Trophoblast cell (in vitro differentiated cells and primary cell): ENCODE data around the gene VAT1L.

ENCODE experiments used
- DNase-seq, 2 donors: peaks; one replicate each; pipeline ENCODE4 v3.0.0-alpha.2; 2016
- H2AFZ ChIP-seq: 2 replicates; pipeline ENCODE4 v1.6.1; 2013; ENCODE audit warnings: low read length, moderate library complexity, mild to moderate bottlenecking; ENCODE audit not compliant: insufficient read depth, poor library complexity
- H2AK5ac ChIP-seq: 2 replicates; pipeline ENCODE4 v1.6.1; 2013; ENCODE audit warnings: mild to moderate bottlenecking, low read length
- H2BK120ac ChIP-seq: 2 replicates; pipeline ENCODE4 v1.6.1; 2013; ENCODE audit warnings: low read length, mild to moderate bottlenecking, moderate library complexity; ENCODE audit not compliant: insufficient read depth, poor library complexity
- H2BK12ac ChIP-seq: 2 replicates; pipeline ENCODE4 v1.6.1; 2013; ENCODE audit warnings: mild to moderate bottlenecking, low read length, moderate library complexity
- H2BK5ac ChIP-seq: 2 replicates; pipeline ENCODE4 v1.6.1; 2013; ENCODE audit warnings: low read length, low read depth, moderate library complexity, mild to moderate bottlenecking; ENCODE audit not compliant: poor library complexity
- H3K14ac ChIP-seq: 2 replicates; pipeline ENCODE4 v1.6.1; 2013; ENCODE audit warnings: mild to moderate bottlenecking, low read length
- H3K18ac ChIP-seq: 2 replicates; pipeline ENCODE4 v1.6.1; 2013; ENCODE audit warnings: mild to moderate bottlenecking, low read length
- H3K23ac ChIP-seq: 2 replicates; pipeline ENCODE4 v1.6.1; 2013; ENCODE audit warnings: low read length
- H3K27ac ChIP-seq: 2 replicates; pipeline ENCODE4 v1.5.1; 2013; ENCODE audit warnings: low read depth, mild to moderate bottlenecking, inconsistent platforms, low read length, moderate library complexity
- H3K27me3 ChIP-seq: 2 replicates; pipeline ENCODE4 v1.6.1; 2013; ENCODE audit warnings: inconsistent platforms, mild to moderate bottlenecking, low read length, moderate library complexity; ENCODE audit not compliant: insufficient read depth
- H3K36me3 ChIP-seq, 2 experiments: 1 replicate in 1 of 2; 2 replicates in 1 of 2; pipeline ENCODE4 v1.6.1; 2013; ENCODE audit warnings: low read length in 2 of 2, mild to moderate bottlenecking in 2 of 2, moderate library complexity in 1 of 2; ENCODE audit not compliant: insufficient read depth in 2 of 2, control insufficient read depth in 1 of 2
- H3K4ac ChIP-seq: 2 replicates; pipeline ENCODE4 v1.6.1; 2013; ENCODE audit warnings: low read depth, mild to moderate bottlenecking, low read length, moderate library complexity
- H3K4me1 ChIP-seq, 2 experiments: 1 replicate in 1 of 2; 2 replicates in 1 of 2; pipeline ENCODE4 v1.6.1; 2013; ENCODE audit warnings: low read length in 2 of 2, mild to moderate bottlenecking in 2 of 2, moderate library complexity in 1 of 2; ENCODE audit not compliant: insufficient read depth in 2 of 2, control insufficient read depth in 1 of 2
- H3K4me2 ChIP-seq: 2 replicates; pipeline ENCODE4 v1.6.1; 2013; ENCODE audit warnings: inconsistent platforms, mild to moderate bottlenecking, low read length, moderate library complexity
- H3K4me3 ChIP-seq: 2 replicates; pipeline ENCODE4 v1.5.1; 2013; ENCODE audit warnings: mild to moderate bottlenecking, low read depth, low read length, inconsistent platforms
- H3K79me1 ChIP-seq: one replicate; pipeline ENCODE4 v1.6.1; 2013; ENCODE audit warnings: low read length
- H3K79me2 ChIP-seq: 2 replicates; pipeline ENCODE4 v1.6.1; 2013; ENCODE audit warnings: low read length, mild to moderate bottlenecking; ENCODE audit not compliant: control insufficient read depth, insufficient read depth, poor library complexity
- H3K9ac ChIP-seq: 2 replicates; pipeline ENCODE4 v1.6.1; 2013; ENCODE audit warnings: mild to moderate bottlenecking, low read length
- H3K9me3 ChIP-seq: 2 replicates; pipeline ENCODE4 v1.6.1; 2013; ENCODE audit warnings: low read depth, mild to moderate bottlenecking, control low read depth, inconsistent platforms, low read length; ENCODE audit not compliant: insufficient read depth
- H4K12ac ChIP-seq: 2 replicates; pipeline ENCODE4 v1.6.1; 2013; ENCODE audit warnings: low read depth, mild to moderate bottlenecking, low read length, moderate library complexity
- H4K8ac ChIP-seq: 2 replicates; pipeline ENCODE4 v1.6.1; 2013; ENCODE audit warnings: low read depth, mild to moderate bottlenecking, low read length, moderate library complexity
- H4K91ac ChIP-seq: one replicate; pipeline ENCODE4 v1.6.1; 2013; ENCODE audit warnings: low read depth, mild to moderate bottlenecking, low read length, moderate library complexity
- WGBS: extraction: QIAGEN DNeasy Blood & Tissue Kit; methylation state at CpG from one replicate; pipeline ENCODE4 v1.1.7; 2013; ENCODE audit warnings: missing lambda C conversion rate; ENCODE audit not compliant: insufficient read length, insufficient coverage; ENCODE audit errors: extremely low coverage; 5-methylcytosine and 5-hydroxymethylcytosine counted together

The VAT1L gene

GRCh38 chr16:77881355-77882030 is 93.1 kb downstream of the VAT1L start:
- no peaks in the 10 kb centered on the region for H3K9me3 ChIP-seq
- WGBS = no CpG with 5 or more reads among the region's 2 CpGs
- H4K91ac ChIP-seq = no peak overlapping the region
- no peaks in the 10 kb centered on the region for H3K4me1 ChIP-seq
- H4K12ac ChIP-seq = no peak overlapping the region
- no peaks in the 10 kb centered on the region for H3K27me3 ChIP-seq
- H3K4ac ChIP-seq = no peak overlapping the region
- no peak overlapping the region for H2AK5ac ChIP-seq
- no peak overlapping the region for H3K9ac ChIP-seq
- H3K14ac ChIP-seq = no peak overlapping the region
- H3K23ac ChIP-seq = no peak overlapping the region
- H2BK120ac ChIP-seq = no peak overlapping the region
- H3K4me3 ChIP-seq = no peak overlapping the region
- no peaks in the 10 kb centered on the region for H3K36me3 ChIP-seq
- H2BK5ac ChIP-seq = no peak overlapping the region
- H4K8ac ChIP-seq = no peak overlapping the region
- no peak overlapping the region for H3K27ac ChIP-seq
- no peak overlapping the region for H2AFZ ChIP-seq
- H3K18ac ChIP-seq = no peak overlapping the region
- no peaks in the 10 kb centered on the region for H3K79me2 ChIP-seq
- no peak overlapping the region for H3K4me2 ChIP-seq
- H2BK12ac ChIP-seq = no peak overlapping the region
- DNase-seq = no peak
- no peaks in the 10 kb centered on the region for H3K79me1 ChIP-seq

DNA sequence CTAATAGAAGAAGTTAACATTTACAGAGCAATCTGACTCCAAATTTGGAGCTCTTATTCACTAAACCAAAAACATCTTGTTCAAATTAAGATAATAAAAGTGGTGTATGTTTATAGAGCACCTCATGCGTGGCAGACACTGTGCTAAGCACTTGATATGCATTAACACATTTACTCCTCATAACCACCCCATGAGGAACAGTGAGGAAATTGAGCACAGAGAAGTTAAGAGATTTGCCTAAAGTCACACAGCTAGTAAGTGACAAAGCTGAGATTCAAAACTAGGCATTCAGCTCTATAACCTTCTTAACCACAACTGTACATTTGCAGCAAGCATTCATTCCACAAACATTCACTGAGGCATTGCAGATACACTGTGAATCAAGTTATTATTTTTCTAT is 94.0 kb downstream of the VAT1L start:
- no peak overlapping the region for H2BK5ac ChIP-seq
- no CpG with 5 or more reads among the region's 1 CpG for whole genome bisulfite sequencing
- H3K9me3 ChIP-seq = no peaks in the 10 kb centered on the region
- no peak overlapping the region for H2AK5ac ChIP-seq
- H3K4me3 ChIP-seq = no peak overlapping the region
- no peak overlapping the region for H4K91ac ChIP-seq
- no peak overlapping the region for H4K8ac ChIP-seq
- no peaks in the 10 kb centered on the region for H3K4me1 ChIP-seq
- no peaks in the 10 kb centered on the region for H3K79me2 ChIP-seq
- H3K4me2 ChIP-seq = no peak overlapping the region
- no peak overlapping the region for H2BK12ac ChIP-seq
- DNase-seq = no peak
- no peak overlapping the region for H4K12ac ChIP-seq
- H3K4ac ChIP-seq = no peak overlapping the region
- H3K27me3 ChIP-seq = no peaks in the 10 kb centered on the region
- H3K18ac ChIP-seq = no peak overlapping the region
- no peak overlapping the region for H3K14ac ChIP-seq
- no peak overlapping the region for H3K23ac ChIP-seq
- H2BK120ac ChIP-seq = no peak overlapping the region
- H3K9ac ChIP-seq = no peak overlapping the region
- H3K27ac ChIP-seq = no peak overlapping the region
- no peak overlapping the region for H2AFZ ChIP-seq
- no peaks in the 10 kb centered on the region for H3K79me1 ChIP-seq
- no peaks in the 10 kb centered on the region for H3K36me3 ChIP-seq

DNA sequence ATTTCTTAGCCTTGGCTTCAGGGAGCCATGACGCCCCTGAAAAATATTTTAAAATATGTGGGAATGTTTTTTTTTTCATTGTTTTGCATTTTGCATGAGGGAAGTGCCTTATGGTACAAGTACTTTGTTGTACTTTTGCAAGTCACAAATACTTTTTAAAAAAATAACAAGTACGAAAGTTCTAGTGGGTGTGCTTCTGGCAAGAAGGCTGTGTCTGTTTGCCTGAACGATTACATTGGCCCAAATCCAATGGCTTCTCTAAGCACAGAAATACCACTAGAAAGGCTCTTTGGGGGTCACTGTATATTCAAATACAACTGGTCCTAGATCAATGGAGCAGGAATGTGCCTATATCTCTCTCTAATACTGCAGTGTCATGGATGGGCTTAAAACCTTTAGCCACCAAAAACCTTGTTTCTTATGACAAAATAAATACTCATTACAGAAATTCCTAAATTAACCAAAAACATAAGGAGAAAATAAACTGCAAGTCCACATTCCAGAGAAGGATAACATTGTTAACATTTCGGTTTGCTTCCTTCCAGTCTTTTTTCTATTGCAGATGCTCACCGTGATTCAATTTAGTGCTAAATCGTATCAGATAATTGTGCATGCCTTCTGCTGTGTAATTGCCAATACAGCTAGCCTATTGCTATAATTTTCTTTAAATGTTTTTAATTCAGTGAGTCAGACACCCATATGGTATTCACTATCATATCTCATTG is 97.4 kb downstream of the VAT1L start:
- no peak overlapping the region for H2BK12ac ChIP-seq
- no peaks in the 10 kb centered on the region for H3K4me1 ChIP-seq
- H3K9ac ChIP-seq = no peak overlapping the region
- H4K8ac ChIP-seq = no peak overlapping the region
- no peak overlapping the region for H2BK5ac ChIP-seq
- no peak overlapping the region for H2BK120ac ChIP-seq
- no peak overlapping the region for H3K14ac ChIP-seq
- H3K27ac ChIP-seq = no peak overlapping the region
- H3K4ac ChIP-seq = no peak overlapping the region
- no peak overlapping the region for H3K23ac ChIP-seq
- H3K9me3 ChIP-seq = no peaks in the 10 kb centered on the region
- H2AK5ac ChIP-seq = no peak overlapping the region
- no peak overlapping the region for H3K18ac ChIP-seq
- no peaks in the 10 kb centered on the region for H3K79me2 ChIP-seq
- H3K4me2 ChIP-seq = no peak overlapping the region
- no peak overlapping the region for H2AFZ ChIP-seq
- no CpG with 5 or more reads among the region's 6 CpGs for WGBS
- H4K91ac ChIP-seq = no peak overlapping the region
- H3K4me3 ChIP-seq = no peak overlapping the region
- no peak for DNase-seq
- H3K36me3 ChIP-seq = no peaks in the 10 kb centered on the region
- no peaks in the 10 kb centered on the region for H3K27me3 ChIP-seq
- H3K79me1 ChIP-seq = no peaks in the 10 kb centered on the region
- no peak overlapping the region for H4K12ac ChIP-seq

GRCh38 chr16:77888871-77889270 is 100.5 kb downstream of the VAT1L start:
- H2AFZ ChIP-seq = no peak overlapping the region
- H3K14ac ChIP-seq = no peak overlapping the region
- no peaks in the 10 kb centered on the region for H3K79me1 ChIP-seq
- H3K79me2 ChIP-seq = no peaks in the 10 kb centered on the region
- H2BK120ac ChIP-seq = no peak overlapping the region
- no peaks in the 10 kb centered on the region for H3K9me3 ChIP-seq
- H3K9ac ChIP-seq = no peak overlapping the region
- no peak overlapping the region for H3K4me2 ChIP-seq
- no peaks in the 10 kb centered on the region for H3K36me3 ChIP-seq
- H4K8ac ChIP-seq = no peak overlapping the region
- H2BK12ac ChIP-seq = no peak overlapping the region
- no peak overlapping the region for H4K91ac ChIP-seq
- no peaks in the 10 kb centered on the region for H3K27me3 ChIP-seq
- H3K4me3 ChIP-seq = no peak overlapping the region
- H2BK5ac ChIP-seq = no peak overlapping the region
- H3K27ac ChIP-seq = no peak overlapping the region
- H2AK5ac ChIP-seq = no peak overlapping the region
- H3K4me1 ChIP-seq = no peaks in the 10 kb centered on the region
- no peak for DNase-seq
- no peak overlapping the region for H3K4ac ChIP-seq
- no CpG with 5 or more reads among the region's 7 CpGs for WGBS
- no peak overlapping the region for H4K12ac ChIP-seq
- H3K18ac ChIP-seq = no peak overlapping the region
- no peak overlapping the region for H3K23ac ChIP-seq
